BLaER1 (cell line): ENCODE measurements around the gene NPAS3.

ENCODE experiments used
- H3K27ac ChIP-seq: shearing (Covaris generic); formaldehyde crosslinking; 2 replicates; pipeline ENCODE4 v1.8.1; 2022
- H3K27me3 ChIP-seq: shearing (Covaris generic); formaldehyde crosslinking; 2 replicates; pipeline ENCODE4 v1.8.1; 2022
- H3K36me3 ChIP-seq: shearing (Covaris generic); formaldehyde crosslinking; 2 replicates; pipeline ENCODE4 v1.8.1; 2022
- H3K4me1 ChIP-seq: shearing (Covaris generic); formaldehyde crosslinking; 2 replicates; pipeline ENCODE4 v1.8.1; 2022
- H3K4me2 ChIP-seq: shearing (Covaris generic); formaldehyde crosslinking; 2 replicates; pipeline ENCODE4 v1.8.1; 2022
- H3K4me3 ChIP-seq: shearing (Covaris generic); formaldehyde crosslinking; 2 replicates; pipeline ENCODE4 v1.8.1; 2022
- H3K9ac ChIP-seq: shearing (Covaris generic); formaldehyde crosslinking; 2 replicates; pipeline ENCODE4 v1.8.1; 2022
- H3K9me3 ChIP-seq: shearing (Covaris generic); formaldehyde crosslinking; 2 replicates; pipeline ENCODE4 v1.8.1; 2022
- H4K20me1 ChIP-seq: shearing (Covaris generic); formaldehyde crosslinking; 2 replicates; pipeline ENCODE4 v1.8.1; 2022
- Cebpa-rat ChIP-seq: shearing (Covaris generic); IDR thresholded peaks from 2 replicates; pipeline ENCODE4 v1.8.1; 2022

Gene NPAS3

DNA sequence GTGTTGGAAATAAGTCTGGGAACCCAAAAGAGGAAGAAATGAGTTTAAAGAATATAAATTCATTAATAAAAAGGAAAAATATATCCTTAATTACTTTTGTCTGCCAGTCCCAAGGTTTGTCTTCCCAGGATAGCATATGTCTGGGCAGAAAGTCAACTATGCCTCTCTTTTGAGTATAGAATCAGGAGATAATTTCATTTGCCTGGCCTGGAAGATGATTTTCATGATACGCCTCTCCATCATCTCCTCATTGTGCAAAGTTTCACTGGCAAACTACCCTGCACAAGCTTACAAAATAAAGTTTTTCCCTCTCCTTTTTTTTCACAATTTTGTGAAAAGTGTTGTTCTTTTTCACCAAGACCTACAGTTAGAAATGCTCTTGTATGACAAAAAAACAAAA, 671.4 kb downstream of the NPAS3 start:
- H3K4me1 ChIP-seq: no peaks in the 10 kb centered on the region
- no peaks in the 10 kb centered on the region for H3K36me3 ChIP-seq
- TF ChIP-seq Cebpa-rat: no peak
- no peaks in the 10 kb centered on the region for H3K27me3 ChIP-seq
- H3K4me2 ChIP-seq: no peak overlapping the region
- no peaks in the 10 kb centered on the region for H3K9me3 ChIP-seq
- no peaks in the 10 kb centered on the region for H4K20me1 ChIP-seq
- no peak overlapping the region for H3K27ac ChIP-seq
- H3K9ac ChIP-seq: no peak overlapping the region
- no peak overlapping the region for H3K4me3 ChIP-seq

DNA sequence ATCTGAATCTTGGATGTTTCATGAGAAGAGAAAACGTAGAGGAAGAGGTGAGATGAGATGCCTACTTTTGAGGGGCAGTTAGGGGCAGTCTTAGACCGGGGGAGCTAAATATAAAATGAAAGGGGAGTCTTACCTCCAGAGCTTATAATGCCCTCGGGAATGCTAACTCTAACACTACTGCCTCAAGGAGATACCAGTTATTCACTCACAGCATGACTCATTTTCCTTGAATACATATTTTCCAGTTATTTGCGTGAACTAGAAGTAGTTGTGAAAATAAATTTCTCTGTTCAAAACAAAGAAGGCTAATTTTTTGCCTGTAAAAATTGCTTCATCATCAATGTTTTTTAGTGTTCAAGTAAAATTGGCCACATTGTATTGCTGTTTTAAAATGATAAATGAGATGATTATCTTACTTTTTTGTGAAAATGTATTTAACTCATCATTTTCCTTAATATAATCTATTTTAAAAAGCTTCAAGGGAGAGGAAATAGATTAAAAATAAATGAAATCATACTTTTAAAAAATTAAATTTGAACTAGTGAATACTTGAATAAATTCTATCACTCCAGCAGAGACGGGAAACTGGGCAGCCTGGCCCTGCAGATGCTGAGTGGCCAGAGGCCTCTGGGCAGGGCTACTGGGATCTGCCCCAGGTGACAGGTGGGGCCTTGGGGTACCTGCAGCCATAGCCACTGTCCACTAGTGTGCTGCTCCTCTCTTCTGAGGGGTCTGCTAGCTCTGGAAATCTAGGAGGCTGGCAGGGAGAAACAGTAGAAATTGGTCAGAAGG, 672.9 kb downstream of the NPAS3 start:
- no peak overlapping the region for H3K9ac ChIP-seq
- no peaks in the 10 kb centered on the region for H3K4me1 ChIP-seq
- no peaks in the 10 kb centered on the region for H3K36me3 ChIP-seq
- H3K27me3 ChIP-seq: no peaks in the 10 kb centered on the region
- no peak overlapping the region for H3K4me3 ChIP-seq
- no peak overlapping the region for H3K27ac ChIP-seq
- no peaks in the 10 kb centered on the region for H4K20me1 ChIP-seq
- no peak overlapping the region for H3K4me2 ChIP-seq
- no peaks in the 10 kb centered on the region for H3K9me3 ChIP-seq
- no peak for TF ChIP-seq Cebpa-rat

DNA sequence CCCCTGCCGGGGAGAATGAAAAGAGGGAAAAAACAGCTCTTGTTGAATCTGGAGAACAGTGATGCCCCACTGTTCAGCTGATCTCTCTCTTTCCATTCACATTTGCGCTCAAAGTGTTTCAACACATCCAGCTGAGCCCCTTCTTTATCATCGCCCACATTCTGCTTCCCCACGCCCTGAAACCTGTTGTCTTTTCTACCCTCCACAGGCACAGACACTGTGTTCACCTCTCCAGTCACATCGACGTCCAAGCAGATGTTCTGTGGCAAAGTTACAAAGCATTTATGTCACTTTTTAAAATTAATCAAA, 673.5 kb downstream of the NPAS3 start:
- H3K4me1 ChIP-seq: no peaks in the 10 kb centered on the region
- no peak for TF ChIP-seq Cebpa-rat
- no peak overlapping the region for H3K9ac ChIP-seq
- no peaks in the 10 kb centered on the region for H3K36me3 ChIP-seq
- no peak overlapping the region for H3K4me3 ChIP-seq
- H3K27ac ChIP-seq: no peak overlapping the region
- H4K20me1 ChIP-seq: no peaks in the 10 kb centered on the region
- no peaks in the 10 kb centered on the region for H3K9me3 ChIP-seq
- no peak overlapping the region for H3K4me2 ChIP-seq
- H3K27me3 ChIP-seq: no peaks in the 10 kb centered on the region

DNA sequence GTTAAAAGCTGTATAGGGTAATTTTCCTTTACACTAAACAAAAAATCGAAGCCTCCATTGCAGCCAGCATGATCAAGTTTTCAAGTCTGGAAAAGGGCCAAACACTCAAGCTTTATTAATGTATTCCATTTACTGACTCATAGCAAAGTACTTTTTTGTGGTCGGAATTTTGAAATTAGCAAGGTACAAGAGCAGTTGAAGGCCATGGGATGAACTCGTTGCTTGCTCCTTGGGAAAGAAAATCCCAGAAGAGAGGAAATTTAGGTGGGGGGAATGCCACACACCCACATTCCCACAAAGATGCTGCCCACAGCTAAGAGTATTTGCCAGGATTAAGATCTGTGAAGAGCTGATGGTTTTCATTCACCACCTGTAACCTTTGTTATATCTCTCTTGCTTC, 678.5 kb downstream of the NPAS3 start:
- no peak for TF ChIP-seq Cebpa-rat
- Histone ChIP-seq H3K27me3 (no peaks in the 10 kb centered on the region), H3K27ac (no peak overlapping the region), H3K9ac (no peak overlapping the region), H3K9me3 (no peaks in the 10 kb centered on the region), H3K4me3 (no peak overlapping the region), H3K4me2 (no peak overlapping the region), H3K36me3 (no peaks in the 10 kb centered on the region), H3K4me1 (no peaks in the 10 kb centered on the region), H4K20me1 (no peaks in the 10 kb centered on the region)

DNA sequence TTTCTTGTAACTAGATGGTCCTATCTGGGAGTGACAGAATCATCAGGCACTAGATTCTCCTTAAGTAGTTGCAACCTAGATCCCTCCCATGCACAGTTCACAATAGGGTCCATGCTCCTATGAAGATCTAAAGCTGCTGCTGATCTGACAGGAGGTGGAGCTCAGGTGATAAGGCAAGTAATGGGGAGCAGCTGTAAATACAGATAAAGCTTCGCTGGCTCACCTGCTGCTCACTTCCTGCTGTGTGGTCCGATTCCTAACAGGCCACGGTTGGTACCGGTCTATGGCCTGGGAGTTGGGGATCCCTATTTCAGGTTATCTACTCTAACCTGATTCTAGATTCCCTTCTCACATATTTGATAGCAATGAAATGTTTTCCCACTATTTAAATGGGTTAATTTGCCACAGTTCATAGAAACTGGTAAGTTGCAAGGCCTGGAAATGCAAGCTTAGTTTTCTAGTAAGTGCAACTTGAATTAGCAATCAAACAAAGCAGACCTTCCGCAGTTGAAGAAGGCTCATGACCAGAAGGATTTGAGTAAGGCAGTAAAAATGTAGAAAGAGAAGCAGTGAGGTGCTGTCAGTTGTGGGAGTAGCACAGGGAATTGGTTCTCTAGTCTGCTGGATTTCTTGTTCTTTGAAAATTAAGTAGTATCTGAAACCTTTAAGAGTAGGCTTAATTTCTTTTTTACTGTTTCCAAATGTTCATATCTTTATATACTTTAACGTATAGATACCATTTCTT, 679.9 kb downstream of the NPAS3 start:
- Histone ChIP-seq H3K9me3 (no peaks in the 10 kb centered on the region), H3K36me3 (no peaks in the 10 kb centered on the region), H3K27ac (no peak overlapping the region), H3K4me1 (no peaks in the 10 kb centered on the region), H3K9ac (no peak overlapping the region), H4K20me1 (no peaks in the 10 kb centered on the region), H3K4me3 (no peak overlapping the region), H3K27me3 (no peaks in the 10 kb centered on the region), H3K4me2 (no peak overlapping the region)
- no peak for TF ChIP-seq Cebpa-rat

DNA sequence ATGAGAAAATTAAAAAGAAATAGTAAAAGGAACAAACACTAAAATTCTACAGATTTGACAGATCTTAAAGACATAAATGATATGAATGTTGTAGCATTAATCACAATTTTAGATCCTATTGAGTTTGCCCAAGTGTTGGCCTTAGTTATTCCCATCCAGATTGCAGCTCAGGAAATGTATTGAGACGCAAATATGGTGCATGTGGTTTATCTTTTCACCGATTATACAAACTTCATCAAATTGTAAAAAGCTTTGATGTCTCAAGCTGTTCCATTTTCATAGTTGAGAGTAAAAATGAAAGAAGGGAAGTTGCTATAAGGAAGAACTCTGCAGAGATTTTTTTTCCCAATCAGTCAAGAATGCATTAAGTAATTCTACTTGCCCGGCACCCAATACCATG, 683.8 kb downstream of the NPAS3 start:
- Histone ChIP-seq H3K9me3 (no peaks in the 10 kb centered on the region), H4K20me1 (no peaks in the 10 kb centered on the region), H3K27ac (no peak overlapping the region), H3K36me3 (no peaks in the 10 kb centered on the region), H3K9ac (no peak overlapping the region), H3K4me2 (no peak overlapping the region), H3K4me1 (no peaks in the 10 kb centered on the region), H3K4me3 (no peak overlapping the region), H3K27me3 (no peaks in the 10 kb centered on the region)
- no peak for TF ChIP-seq Cebpa-rat

DNA sequence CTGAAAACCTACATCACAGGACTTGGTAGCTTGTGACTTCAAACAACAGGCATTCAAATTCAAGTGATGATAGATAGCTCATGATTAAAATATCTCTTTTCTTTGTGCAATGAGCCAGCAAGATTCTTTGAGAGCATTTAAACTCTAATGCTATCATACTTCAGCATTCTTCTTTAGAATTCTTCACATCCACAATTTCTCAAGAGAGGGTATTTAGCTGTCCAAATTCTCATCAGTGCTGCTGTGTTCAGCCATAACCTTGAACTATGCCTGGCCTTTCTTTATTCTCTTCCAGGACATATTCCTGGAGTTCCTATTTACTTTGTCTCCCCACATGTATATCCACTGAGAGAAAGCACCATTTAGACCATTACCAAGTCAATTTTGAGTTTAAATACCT, 691.1 kb downstream of the NPAS3 start:
- Histone ChIP-seq H3K9me3 (no peaks in the 10 kb centered on the region), H3K36me3 (no peaks in the 10 kb centered on the region), H3K27ac (no peak overlapping the region), H3K27me3 (no peaks in the 10 kb centered on the region), H3K4me3 (no peak overlapping the region), H3K4me1 (no peaks in the 10 kb centered on the region), H3K9ac (no peak overlapping the region), H4K20me1 (no peaks in the 10 kb centered on the region), H3K4me2 (no peak overlapping the region)
- no peak for TF ChIP-seq Cebpa-rat

DNA sequence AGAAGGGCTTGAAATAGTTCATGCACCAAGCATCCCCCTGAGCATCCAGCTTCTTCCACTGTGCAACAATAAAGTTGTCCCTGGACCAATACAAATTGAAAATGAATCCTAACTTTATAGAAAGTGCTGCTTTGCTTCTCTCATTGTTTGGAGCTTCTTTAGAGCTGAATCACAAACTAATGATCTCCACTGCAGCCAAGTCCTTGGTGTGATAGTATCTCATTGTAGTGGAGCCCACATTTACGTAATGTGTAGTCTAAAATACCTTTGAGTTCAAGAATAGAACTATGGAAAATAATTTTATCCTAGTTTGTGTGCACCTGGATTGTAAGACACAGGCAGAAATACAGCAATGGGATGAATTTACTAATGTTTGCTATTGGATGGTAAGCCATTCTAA, 692.3 kb downstream of the NPAS3 start:
- Histone ChIP-seq H3K36me3 (no peaks in the 10 kb centered on the region), H4K20me1 (no peaks in the 10 kb centered on the region), H3K4me3 (no peak overlapping the region), H3K27me3 (no peaks in the 10 kb centered on the region), H3K4me1 (no peaks in the 10 kb centered on the region), H3K4me2 (no peak overlapping the region), H3K27ac (no peak overlapping the region), H3K9ac (no peak overlapping the region), H3K9me3 (no peaks in the 10 kb centered on the region)
- no peak for TF ChIP-seq Cebpa-rat

DNA sequence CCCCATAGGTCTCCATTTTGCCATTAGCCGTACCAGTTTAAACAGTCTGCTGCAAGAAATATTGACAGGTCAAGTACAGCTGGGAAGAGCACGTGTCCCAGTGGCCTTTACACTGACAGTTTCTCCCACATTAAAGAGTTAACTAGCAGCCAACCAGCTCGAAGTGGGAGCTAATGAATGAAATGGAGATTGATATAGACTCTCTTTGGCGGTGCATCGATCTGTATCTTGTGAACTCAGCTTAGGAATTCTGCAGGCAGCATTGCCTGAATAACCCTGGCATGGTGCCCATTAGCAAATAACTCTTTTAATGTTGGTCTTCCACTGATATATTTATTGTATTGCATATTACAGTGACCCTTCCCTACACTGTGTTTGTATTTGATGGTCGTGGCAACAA, 692.8 kb downstream of the NPAS3 start:
- Histone ChIP-seq H3K36me3 (no peaks in the 10 kb centered on the region), H3K4me3 (no peak overlapping the region), H3K4me1 (no peaks in the 10 kb centered on the region), H3K27me3 (no peaks in the 10 kb centered on the region), H3K27ac (no peak overlapping the region), H3K4me2 (no peak overlapping the region), H3K9ac (no peak overlapping the region), H4K20me1 (no peaks in the 10 kb centered on the region), H3K9me3 (no peaks in the 10 kb centered on the region)
- TF ChIP-seq Cebpa-rat: no peak

DNA sequence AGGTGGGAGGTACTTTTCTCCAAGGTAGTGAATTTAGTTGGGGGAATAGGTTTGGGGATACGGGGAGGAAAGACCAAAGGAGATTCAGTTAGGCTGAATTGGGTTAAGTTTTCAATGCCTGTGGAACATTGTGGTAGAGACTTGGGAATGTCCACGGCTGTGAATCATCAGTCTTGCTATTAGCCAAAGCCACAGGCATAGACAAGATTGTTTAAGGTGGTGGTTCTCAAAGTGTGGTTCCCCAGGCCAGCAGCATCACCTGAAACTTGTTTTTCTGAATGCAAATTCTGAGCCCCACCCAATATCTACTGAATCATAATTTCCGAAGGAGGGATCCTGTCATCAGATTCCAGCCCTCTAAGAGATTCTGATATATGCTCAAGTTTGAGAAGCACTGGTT, 696.0 kb downstream of the NPAS3 start:
- H3K4me3 ChIP-seq: no peak overlapping the region
- no peaks in the 10 kb centered on the region for H3K4me1 ChIP-seq
- no peak for TF ChIP-seq Cebpa-rat

More for the DNA sequence above, 696.0 kb downstream of the NPAS3 start:
- H3K4me2 ChIP-seq: no peak overlapping the region
- H3K9ac ChIP-seq: no peak overlapping the region
- no peaks in the 10 kb centered on the region for H4K20me1 ChIP-seq
- no peak overlapping the region for H3K27ac ChIP-seq
- H3K9me3 ChIP-seq: no peaks in the 10 kb centered on the region
- no peaks in the 10 kb centered on the region for H3K27me3 ChIP-seq
- no peaks in the 10 kb centered on the region for H3K36me3 ChIP-seq
